Activated T-cell treated with anti-CD3 and anti-CD28 coated beads, Interleukin-2, amount 50 U/mL, for 4 hours (primary cell): ENCODE results near the gene TSC22D4. TPM values are rescaled to one million over a fixed set of nuclear protein-coding genes. Genes with fewer than 3 reads are reported as not detected.
"Not testable (repeated sequence)": the region's sequence is repeated elsewhere in the genome, so short reads cannot be mapped to it uniquely, and the experiment has no call there.

Experiments
- ATAC-seq, 2 donors: fragments of 200-7000 bp; cut with Tn5 transposase; one replicate each; pipeline ENCODE4 v1.10.0; 2021
- DNase-seq: peaks from one replicate; pipeline ENCODE4 v3.0.0-alpha.2; 2020
- H3K27me3 Mint-ChIP-seq: one replicate; pipeline ENCODE4 v1.8.0; 2021; ENCODE audit warnings: low read depth, mixed read lengths
- H3K36me3 Mint-ChIP-seq: one replicate; pipeline ENCODE4 v1.8.0; 2022; ENCODE audit warnings: mixed read lengths; ENCODE audit not compliant: insufficient read depth
- H3K4me1 Mint-ChIP-seq: one replicate; pipeline ENCODE4 v1.8.0; 2021; ENCODE audit warnings: low read depth, mixed read lengths
- H3K4me3 Mint-ChIP-seq: one replicate; pipeline ENCODE4 v1.8.0; 2021; ENCODE audit warnings: mild to moderate bottlenecking, moderate library complexity, mixed read lengths
- H3K9me3 Mint-ChIP-seq: one replicate; pipeline ENCODE4 v1.8.0; 2021; ENCODE audit warnings: mixed read lengths
- total RNA-seq, 3 donors: library from RNA; stranded (reverse); gene quantifications; one replicate each; pipeline ENCODE4 v1.2.1, GENCODE V29; 2021

The TSC22D4 gene
- total RNA-seq, 3 donors from 2014 or later: 65.4 to 81.9 (median 81.5) TPM

DNA sequence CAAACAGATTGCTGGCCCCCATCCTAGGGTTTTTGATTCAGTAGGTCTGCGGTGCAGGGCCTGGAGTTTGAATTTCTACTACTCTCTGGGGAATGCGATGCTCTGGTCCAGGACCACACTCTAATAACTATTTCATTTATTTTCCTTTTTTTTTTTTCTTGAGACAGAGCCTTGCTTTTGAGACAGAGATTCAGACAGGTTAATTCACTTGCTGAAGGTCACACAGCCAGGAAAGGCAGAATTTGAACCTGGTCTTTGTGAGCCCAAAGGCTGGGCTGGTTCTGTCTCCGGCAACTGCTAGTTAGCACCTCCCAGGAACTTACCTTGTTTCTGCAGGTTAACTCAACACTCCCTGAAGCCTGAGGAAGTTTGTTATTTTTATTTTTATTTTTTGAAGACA, 26.5 kb downstream of the TSC22D4 start:
- DNase-seq (no peak), ATAC-seq (no peak)
- Mint-ChIP-seq H3K4me3 (no peak overlapping the region), H3K36me3 (no peaks in the 10 kb centered on the region), H3K4me1 (peaks cover 13% of the 10 kb centered on the region), H3K9me3 (no peaks in the 10 kb centered on the region), H3K27me3 (no peaks in the 10 kb centered on the region)

DNA sequence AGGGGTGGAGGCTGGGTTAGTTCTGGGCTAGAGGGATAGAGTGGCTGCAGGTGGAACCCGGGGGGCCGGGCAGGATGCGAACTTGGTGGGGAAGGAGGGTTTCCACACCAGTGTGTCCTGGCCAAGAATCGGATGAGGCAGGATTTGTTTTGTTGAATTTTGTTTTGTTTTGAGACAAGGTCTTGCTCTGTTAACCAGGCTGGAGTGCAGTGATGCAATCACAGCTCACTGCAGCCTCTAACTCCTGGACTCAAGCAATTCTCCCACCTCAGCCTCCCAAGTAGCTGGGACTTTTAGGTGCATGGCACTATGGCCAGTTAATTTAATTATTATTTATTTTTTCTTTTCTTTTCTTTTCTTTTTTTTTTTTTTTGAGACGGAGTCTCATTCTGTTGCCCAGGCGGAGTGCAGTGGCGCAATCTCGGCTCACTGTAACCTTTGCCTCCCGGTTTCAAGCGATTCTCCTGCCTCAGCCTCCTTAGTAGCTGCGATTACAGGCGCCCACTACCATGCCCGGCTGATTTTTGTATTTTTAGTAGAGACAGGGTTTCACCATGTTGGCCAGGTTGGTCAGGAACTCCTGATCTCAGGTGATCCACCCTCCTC, 29.7 kb downstream of the TSC22D4 start:
- Mint-ChIP-seq H3K4me1 (peaks cover 13% of the 10 kb centered on the region), H3K9me3 (no peaks in the 10 kb centered on the region), H3K4me3 (no peak overlapping the region), H3K27me3 (no peaks in the 10 kb centered on the region), H3K36me3 (no peaks in the 10 kb centered on the region)
- DNase-seq: no peak
- no peak for ATAC-seq

DNA sequence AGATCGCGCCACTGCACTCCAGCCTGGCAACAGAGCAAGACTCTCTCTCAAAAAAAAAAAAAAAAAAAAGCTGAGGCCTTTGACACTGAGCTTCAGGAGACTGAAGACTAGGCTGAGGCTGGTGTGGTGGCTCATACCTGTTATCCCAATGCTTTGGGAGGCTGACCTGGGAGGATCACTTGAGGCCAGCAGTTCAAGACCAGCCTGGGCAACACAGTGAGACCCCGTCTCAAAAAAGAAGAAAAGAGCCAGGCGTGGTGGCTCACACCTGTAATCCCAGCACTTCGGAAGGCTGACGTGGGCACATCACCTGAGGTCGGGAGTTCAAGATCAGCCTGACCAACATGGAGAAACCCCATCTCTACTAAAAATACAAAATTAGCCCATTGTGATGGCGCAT, 31.7 kb downstream of the TSC22D4 start:
- not testable (repeated sequence) for ATAC-seq, H3K4me3 Mint-ChIP-seq, H3K36me3 Mint-ChIP-seq, DNase-seq, H3K9me3 Mint-ChIP-seq, H3K27me3 Mint-ChIP-seq
- H3K4me1 Mint-ChIP-seq: peaks cover 17% of the 10 kb centered on the region

DNA sequence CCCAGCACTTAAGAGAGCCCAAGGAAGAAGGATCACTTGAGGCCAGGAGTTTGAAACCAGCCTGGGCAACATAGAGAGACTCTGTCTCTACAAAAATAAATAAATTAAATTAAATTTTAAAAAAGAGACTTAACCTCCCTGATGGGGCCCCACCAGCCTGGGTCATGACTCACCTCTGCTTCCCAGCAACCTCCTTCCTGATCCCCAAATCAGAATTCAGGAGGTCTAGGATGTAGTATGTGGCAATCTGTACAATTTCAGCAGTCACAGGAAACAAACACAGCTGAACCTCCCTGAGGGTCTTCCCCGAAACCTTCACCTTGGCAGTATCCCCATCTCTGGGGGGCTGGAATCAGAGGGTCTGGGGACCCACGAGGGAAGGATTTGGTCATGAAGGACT, 33.0 kb downstream of the TSC22D4 start:
- Mint-ChIP-seq H3K27me3 (no peaks in the 10 kb centered on the region), H3K9me3 (no peaks in the 10 kb centered on the region), H3K4me3 (no peak overlapping the region), H3K36me3 (no peaks in the 10 kb centered on the region), H3K4me1 (peaks cover 17% of the 10 kb centered on the region)
- ATAC-seq (no peak), DNase-seq (no peak)

DNA sequence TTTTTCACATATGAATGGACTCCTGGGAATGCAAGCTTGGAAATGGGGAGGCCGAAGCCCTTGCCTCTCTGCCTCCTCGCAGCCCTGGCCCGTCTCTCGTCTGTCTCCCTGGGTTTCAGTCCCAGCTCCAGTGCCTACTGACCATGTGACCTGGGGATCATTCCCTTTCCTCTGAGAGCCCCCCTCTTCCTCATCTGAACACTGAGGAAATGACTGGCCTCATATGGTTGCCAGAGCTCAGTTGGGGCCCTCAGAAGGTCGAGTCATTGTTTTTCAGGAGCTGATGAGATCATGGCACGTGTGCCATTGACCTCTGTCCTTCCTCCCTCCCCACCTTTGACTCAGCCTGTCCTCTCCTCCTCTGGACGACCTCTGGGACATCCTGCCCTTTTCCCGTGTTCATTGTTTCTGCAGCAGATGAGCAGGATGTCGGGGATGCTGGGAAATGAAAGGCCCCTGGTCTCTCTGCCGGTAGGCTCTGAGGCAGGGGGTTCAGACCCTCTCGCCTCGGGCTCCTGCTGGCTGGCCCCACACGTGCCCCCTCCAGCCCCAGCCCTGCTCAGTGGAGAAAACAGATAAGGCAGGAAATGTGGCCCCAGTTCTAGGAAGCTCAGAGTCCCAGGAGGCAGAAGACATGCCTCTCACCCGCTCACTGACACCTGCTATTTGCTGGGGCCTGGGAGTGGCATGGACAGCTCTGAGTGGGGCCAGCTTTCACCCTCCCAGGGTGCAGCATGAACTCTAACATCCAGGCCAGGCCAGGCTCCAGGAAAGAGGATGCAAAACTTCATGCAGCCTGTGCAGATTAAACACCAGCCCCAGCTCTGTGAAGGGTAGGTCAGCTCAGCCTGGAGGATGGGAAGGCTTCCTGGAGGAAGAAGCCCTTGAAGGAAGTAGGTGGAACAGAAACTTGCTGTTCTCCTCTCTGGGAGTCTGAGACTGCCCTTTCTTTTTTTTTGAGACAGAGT, 34.4 kb downstream of the TSC22D4 start:
- Mint-ChIP-seq H3K4me3 (no peak overlapping the region), H3K9me3 (no peaks in the 10 kb centered on the region), H3K36me3 (no peaks in the 10 kb centered on the region), H3K27me3 (no peaks in the 10 kb centered on the region), H3K4me1 (peaks cover 14% of the 10 kb centered on the region)
- DNase-seq (no peak), ATAC-seq (peak; percentile 43 to 63)

DNA sequence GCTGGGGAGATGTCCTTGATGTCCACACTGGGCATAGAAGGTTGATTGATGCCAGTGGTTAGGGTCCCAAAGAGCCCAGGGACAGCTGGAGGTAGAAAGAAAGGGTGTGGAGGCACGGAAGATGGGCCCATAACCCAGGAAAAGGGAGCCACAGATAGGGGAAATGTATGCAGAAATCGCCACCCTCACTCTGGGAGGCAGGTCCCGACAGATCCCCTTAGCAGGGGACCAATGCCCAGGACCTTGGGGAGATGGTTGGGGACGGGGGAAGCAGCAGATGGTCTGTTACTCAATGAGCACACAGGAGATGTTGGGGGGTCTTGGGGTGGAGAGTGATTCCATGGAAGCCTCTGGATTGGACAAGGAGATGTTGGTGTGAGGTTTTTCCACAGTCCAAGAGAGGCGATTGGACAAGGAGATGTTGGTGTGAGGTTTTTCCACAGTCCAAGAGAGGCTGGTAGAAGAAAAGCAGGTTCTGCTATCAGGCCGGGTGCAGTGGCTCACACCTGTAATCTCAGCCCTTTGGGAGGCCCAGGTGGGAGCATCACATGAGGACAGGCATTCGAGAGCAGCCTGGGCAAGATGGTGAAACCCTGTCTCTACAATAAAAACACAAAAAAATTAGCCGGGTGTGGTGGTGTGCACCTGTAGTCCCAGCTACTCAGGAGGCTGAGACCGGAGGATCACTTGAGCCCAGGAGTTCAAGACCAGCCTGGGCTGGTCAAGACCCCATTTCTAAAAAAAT, 35.7 kb downstream of the TSC22D4 start:
- H3K27me3 Mint-ChIP-seq: no peaks in the 10 kb centered on the region
- H3K36me3 Mint-ChIP-seq: no peaks in the 10 kb centered on the region
- no peak for ATAC-seq
- no peak for DNase-seq
- H3K4me3 Mint-ChIP-seq: no peak overlapping the region
- no peaks in the 10 kb centered on the region for H3K9me3 Mint-ChIP-seq
- H3K4me1 Mint-ChIP-seq: peaks cover 14% of the 10 kb centered on the region

DNA sequence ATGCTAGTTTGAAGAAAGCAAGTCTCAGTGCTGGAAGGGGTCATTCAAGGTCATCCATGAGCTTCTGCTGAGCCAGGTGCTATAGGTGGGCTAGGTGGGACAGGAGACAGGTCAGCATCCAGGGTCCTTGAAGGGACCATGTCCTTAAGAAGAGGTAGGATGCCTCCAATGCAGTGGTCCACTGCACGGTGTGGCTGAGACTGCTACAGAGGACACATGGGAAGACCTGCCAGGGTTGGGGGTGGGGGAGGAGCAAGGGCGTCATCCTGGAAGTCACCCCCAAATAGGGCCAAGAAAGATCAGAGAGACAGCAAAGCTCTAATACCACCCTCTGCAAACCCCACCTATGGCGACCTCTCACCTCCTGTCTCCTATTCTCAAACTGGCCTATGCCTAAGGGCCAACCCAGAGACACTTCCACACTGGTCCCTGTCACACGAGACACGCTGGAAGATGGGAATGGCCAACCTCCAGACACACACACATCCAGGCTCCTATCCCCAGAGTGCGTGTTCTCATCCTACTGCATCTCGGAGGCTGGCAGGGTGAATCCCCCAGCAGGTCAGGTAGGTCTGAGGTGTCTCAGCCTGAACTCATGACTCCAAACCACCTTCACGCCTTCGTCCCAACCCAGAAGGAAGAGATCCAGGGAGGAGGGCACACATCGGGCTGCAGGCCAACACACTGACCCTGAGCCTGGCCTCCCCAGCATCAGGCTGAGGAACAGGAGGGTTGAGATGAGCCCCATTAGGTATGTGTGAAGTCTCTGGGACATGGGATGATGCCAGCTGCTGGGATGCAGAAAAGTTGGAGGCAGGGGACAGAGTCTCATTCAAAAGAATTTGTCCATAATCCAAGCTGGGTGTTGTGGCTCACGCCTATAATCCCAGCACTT, 37.1 kb downstream of the TSC22D4 start:
- ATAC-seq (no peak), DNase-seq (no peak)
- Mint-ChIP-seq H3K27me3 (no peaks in the 10 kb centered on the region), H3K4me1 (peaks cover 14% of the 10 kb centered on the region), H3K4me3 (no peak overlapping the region), H3K36me3 (no peaks in the 10 kb centered on the region), H3K9me3 (no peaks in the 10 kb centered on the region)

DNA sequence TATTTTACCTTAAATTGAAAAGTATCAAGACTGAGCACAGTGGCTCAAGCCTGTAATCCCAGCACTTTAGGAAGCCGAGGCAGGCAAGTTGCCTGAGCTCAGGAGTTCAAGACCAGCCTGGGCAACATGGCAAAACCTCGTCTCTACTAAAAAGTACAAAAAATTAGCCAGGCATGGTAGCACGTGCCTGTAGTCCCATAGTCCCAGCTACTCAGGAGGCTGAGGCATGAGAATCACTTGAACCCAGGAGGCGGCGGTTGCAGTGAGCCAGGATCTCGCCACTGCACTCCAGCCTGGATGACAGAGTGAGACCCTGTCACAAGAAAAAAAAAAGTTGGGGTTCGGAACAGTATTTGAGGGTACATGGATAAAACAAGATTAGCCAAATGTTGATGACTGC, 39.8 kb downstream of the TSC22D4 start:
- H3K4me3 Mint-ChIP-seq, H3K27me3 Mint-ChIP-seq, H3K9me3 Mint-ChIP-seq, ATAC-seq, DNase-seq: not testable (repeated sequence)
- peaks cover 13% of the 10 kb centered on the region for H3K36me3 Mint-ChIP-seq
- H3K4me1 Mint-ChIP-seq: peaks cover 14% of the 10 kb centered on the region

DNA sequence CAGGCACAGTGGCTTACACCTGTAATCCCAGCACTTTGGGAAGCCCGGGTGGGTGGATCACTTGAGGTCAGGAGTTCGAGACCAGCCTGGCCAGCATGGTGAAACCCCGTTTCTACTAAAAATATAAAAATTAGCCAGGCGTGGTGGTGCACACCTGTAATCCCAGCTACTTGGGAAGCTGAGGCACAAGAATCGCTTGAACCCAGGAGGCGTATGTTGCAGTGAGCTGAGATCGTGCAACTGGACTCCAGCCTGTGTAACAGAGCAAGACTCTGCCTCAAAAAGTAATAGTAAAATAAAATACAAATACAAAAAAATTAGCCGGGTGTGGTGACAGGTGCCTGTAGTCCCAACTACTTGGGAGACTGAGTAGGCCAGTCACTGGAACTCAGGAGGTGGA, 40.3 kb downstream of the TSC22D4 start:
- Mint-ChIP-seq H3K36me3 (peaks cover 16% of the 10 kb centered on the region), H3K4me1 (peaks cover 17% of the 10 kb centered on the region)
- H3K27me3 Mint-ChIP-seq, H3K4me3 Mint-ChIP-seq, H3K9me3 Mint-ChIP-seq, ATAC-seq, DNase-seq: not testable (repeated sequence)

DNA sequence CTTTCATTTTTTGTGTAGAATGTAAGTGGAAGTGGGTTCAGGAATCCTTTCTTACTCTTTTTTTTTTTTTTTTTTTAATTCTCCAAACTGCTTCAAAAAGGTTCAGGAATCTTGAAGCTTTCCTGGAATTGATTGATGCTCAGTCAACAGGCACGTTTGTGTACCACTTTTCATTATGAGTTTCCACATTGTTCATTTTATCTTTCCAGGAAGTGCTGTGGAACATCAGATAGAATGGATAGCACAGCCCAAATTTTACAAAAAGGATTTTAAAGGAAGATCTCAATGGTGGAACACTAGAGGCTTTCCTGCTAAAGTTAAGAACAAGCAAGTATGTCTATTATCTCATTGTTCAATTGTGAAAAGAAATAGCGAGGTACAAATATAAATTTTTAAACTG, 40.8 kb downstream of the TSC22D4 start:
- Mint-ChIP-seq H3K4me3 (no peak overlapping the region), H3K4me1 (peaks cover 22% of the 10 kb centered on the region), H3K36me3 (peaks cover 19% of the 10 kb centered on the region), H3K9me3 (no peaks in the 10 kb centered on the region), H3K27me3 (no peaks in the 10 kb centered on the region)
- ATAC-seq (no peak), DNase-seq (no peak)

DNA sequence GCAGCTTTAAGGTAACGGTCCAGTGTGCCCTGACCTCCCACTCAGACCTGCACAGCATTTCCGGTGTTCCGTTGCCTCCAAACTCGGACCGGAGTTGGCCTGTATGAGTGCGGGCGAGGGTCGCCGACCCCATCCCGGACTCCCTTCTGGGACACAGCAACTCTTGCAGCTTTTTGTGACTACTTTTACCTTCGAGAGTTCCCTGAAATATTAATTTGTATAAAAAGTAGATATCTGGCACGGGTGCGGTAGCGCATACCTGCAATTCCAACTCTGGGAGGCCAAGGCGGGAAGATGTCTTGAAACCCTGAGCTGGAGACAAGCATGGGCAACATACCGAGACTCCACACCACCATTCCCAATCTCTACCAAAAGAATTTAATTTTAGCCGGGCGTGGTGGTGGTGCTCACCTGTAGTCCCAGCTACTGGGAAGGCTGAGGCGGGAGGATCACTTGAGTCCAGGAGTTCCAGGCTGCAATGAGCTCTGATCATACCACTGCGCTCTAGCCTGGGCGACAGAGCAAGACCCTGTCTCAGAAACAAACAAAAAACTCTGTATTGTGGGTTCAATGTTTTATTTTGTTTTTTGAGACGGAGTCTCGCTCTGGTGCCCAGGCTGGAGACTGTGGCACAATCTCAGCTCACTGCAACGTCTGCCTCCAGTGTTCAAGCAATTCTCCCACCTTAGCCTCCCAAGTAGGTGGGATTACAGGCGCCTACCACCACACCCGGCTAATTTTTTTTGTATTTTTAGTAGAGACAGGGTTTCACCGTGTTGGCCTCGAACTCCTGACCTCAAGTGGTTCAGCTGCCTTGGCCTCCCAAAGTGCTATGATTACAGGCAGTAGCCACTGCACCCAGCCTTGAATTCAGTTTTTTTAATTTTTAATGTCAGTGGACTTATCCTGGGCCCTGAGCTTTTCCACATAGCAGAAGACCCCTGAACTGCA, 41.6 kb downstream of the TSC22D4 start:
- no peaks in the 10 kb centered on the region for H3K9me3 Mint-ChIP-seq
- ATAC-seq (no peak), DNase-seq (no peak)
- no peaks in the 10 kb centered on the region for H3K27me3 Mint-ChIP-seq
- H3K4me3 Mint-ChIP-seq: peak overlapping the region; percentile 16
- peaks cover 27% of the 10 kb centered on the region for H3K4me1 Mint-ChIP-seq
- H3K36me3 Mint-ChIP-seq: peaks cover 24% of the 10 kb centered on the region

DNA sequence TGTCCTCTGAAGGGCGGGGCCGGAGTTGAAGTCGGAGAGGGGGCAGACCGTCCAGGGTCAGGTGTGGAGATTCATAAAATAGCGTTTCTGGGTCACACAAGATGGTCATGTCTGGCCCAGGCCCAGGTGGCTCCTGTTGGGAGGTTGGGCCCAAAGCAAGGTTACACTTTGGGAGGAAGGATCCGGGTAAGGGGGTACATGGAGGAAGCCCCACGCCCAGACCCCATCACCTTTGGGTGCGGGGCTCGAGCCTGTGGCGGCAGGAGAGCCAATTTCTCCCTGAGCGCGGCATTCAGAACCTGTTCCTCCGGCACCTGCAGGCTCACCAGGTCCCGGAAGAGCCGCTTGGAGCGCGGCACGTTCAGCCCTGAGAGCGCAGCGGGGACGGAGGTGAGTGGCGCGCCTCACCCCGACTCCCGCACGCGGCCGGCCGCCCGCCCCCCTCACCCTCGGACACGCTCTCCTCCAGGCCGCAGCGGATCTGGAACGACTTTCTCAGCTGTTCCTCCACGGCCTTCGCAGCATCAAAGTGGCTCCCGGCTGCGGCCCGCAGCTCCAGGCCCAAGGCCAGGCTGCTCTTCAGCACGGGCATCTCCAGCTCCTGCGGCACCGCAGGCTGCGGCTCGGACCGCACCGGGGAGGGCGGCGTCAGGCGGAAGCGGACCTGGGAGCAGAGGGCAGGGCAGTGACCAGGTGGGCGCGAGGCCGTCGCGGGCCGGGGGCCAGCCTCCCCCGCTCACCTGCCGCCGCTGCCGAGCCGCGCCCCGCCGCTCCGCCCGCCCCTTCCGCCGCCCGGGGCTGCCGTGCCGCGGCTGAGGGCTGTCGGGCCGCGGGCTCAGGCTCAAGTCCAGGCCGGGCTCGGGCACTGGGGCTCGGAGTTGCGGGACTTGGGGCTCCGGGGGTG, 43.4 kb downstream of the TSC22D4 start:
- DNase-seq (peak; percentile 42), ATAC-seq (peak; percentile 48 to 49)
- Mint-ChIP-seq H3K36me3 (peaks cover 31% of the 10 kb centered on the region), H3K27me3 (no peaks in the 10 kb centered on the region), H3K4me3 (peak overlapping the region; percentile 93), H3K4me1 (peaks cover 42% of the 10 kb centered on the region), H3K9me3 (no peaks in the 10 kb centered on the region)
